ENCODE results near the gene GNG7.
"Not testable (repeated sequence)": the region's sequence is repeated elsewhere in the genome, so short reads cannot be mapped to it uniquely, and the experiment has no call there.

The GNG7 gene

GRCh38 chr19:2561895-2562294 lies 140.6 kb downstream of the GNG7 start:
- in situ Hi-C loops (cut with HindIII; ENCODE audit: low sequenced_read_pairs): no loop called here

GRCh38 chr19:2561221-2561620 lies 141.3 kb downstream of the GNG7 start:
- in situ Hi-C loops (cut with HindIII; ENCODE audit: low sequenced_read_pairs): no loop called here

GRCh38 chr19:2560369-2560768 lies 142.1 kb downstream of the GNG7 start:
- in situ Hi-C loops (cut with HindIII; ENCODE audit: low sequenced_read_pairs): no loop called here

DNA sequence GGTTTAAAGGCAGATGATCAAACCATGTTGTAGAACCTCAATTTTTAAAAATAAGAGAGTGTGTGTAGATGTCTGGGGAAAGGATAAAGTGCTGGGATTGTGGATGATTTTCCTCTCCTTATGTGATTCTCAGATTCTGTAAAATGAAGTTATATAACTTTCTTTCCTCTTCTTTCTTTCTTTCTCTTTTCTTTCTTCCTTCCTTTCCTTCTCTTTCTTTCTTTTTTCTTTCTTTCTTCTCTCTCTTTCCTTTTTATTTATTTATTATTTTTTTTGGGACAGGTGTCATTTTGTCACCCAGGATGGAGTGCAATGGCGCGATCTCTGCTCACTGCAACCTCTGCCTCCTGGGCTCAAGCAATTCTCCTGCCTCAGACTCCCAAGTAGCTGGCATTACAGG lies 144.0 kb downstream of the GNG7 start:
- in situ Hi-C loops (cut with HindIII; ENCODE audit: low sequenced_read_pairs): no loop called here

DNA sequence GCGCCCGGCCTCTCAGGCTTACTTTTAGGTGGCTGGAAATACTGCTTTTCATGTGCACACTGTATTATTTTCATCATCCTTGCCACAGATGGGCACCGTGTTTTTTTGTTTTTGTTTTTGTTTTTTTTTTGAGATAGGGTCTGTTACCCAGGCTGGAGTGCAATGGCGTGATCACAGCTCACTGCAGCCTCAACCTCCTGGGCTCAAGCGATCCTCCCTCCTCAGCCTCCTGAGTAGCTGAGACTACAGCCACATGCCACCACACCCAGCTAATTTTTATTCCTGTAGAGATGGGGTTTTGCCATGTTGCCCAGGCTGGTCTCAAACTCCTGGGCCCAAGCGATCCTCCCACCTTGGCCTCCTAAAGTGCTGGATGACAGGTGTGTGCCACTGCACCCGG lies 144.4 kb downstream of the GNG7 start:
- in situ Hi-C loops (cut with HindIII; ENCODE audit: low sequenced_read_pairs): not testable (repeated sequence)

DNA sequence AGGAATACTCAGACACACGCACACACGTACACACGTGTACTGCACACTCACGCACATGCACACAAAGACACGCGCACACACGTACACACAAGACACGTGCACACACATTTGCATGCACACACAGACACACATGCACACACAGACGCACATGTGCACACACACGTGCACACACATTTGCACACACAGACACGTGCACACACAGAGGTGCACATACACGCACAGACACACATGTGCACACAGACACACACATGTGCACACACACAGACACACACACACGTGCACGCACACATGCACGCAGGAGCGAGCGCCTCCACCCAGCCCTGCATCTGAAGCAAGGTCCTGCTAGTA lies 145.4 kb downstream of the GNG7 start:
- in situ Hi-C loops (cut with HindIII; ENCODE audit: low sequenced_read_pairs): no loop called here

DNA sequence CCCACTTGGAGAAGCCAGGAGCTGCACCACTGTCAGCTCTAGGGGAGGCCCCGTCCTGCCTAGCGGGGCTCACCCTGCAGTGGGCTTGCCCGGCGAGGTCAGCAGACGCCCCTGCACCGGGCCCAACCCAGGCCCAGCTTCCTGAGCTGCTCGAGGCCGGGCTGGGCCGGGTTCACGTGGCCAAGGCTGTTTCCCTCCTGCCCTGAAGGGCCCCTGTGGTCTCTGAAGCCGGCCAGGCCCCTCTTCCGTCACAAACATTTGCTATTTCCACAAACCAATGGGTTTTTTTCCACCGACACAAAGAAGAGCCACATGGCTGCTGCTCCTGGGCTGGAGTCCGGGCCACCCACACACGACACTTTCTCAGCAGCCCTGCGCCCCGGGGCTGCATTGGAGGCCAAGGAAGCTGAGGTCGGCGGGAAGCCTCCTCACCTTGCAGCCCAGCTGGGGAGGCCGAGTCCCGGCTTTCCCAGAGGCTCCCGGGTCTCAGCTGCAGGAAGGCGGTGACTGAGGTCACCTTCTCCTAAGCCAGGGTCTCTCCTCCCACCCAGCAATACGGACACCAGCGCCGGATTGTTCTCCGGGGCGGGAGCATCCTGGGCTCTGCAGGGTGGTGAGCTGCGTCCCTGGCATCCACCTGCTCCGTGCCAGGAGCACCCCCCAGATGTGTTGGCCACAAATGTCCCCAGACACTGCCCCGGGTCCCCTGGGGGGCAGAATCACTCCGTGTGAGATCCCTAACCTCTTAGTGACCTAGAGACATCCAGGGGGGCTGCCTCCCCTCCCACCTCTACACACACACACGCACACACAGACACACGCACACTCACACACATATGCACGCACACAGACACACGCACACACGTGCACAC lies 146.0 kb downstream of the GNG7 start:
- in situ Hi-C loops (cut with HindIII; ENCODE audit: low sequenced_read_pairs): no loop called here

GRCh38 chr19:2555422-2556220 lies 146.9 kb downstream of the GNG7 start:
- in situ Hi-C loops (cut with HindIII; ENCODE audit: low sequenced_read_pairs): no loop called here

DNA sequence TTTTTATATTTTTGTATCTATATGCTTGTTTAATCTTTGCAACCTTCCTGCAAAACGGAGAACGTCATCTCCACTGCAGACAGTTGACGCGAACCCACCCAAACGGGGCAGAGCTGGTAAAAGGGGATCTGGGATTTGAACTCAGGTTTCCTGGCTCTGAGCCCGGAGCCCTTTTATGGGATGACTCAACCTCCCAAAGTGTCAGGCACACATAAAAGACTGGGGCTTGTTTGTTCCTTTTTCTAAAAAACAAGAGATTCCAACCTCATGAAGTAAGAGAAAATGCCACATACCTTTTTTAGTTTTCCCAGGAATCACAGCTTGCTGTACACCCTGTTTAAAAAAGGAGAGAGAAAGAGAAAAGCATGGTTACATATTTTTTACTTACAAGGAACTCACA lies 147.6 kb downstream of the GNG7 start:
- in situ Hi-C loops (cut with HindIII; ENCODE audit: low sequenced_read_pairs): no loop called here

DNA sequence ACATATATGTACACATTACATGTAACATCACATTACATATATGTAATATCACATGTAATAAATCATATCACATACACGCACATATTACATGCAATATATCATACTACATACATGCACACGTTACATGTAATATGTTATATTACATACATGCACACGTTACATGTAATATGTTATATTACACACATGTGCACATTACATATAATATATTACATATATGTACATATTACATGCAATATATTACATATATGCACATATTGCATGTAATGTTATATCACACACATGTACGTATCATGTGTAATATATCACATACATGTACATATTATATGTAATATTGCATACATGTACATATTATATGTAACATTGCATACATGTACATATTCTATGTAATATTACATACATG lies 149.0 kb downstream of the GNG7 start:
- in situ Hi-C loops (cut with HindIII; ENCODE audit: low sequenced_read_pairs): no loop called here

DNA sequence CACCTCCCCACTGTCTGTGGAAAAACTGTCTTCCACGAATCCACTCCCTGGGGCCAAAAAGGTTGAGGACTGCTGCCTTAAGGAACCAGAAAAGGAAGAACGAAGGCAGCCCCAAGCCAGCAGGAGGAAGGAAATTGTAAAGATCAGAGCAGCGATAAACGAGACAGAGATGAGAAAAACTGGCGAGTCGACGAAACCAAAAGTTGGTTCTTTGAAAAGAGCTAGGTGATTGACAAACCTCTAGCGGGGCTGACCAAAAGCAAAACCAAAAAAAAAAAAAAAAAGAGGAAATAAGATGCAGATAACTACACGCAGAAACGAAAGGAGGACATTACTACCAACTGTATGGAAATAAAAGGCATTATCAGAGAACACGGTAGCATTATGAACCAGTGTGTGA lies 149.6 kb downstream of the GNG7 start:
- in situ Hi-C loops (cut with HindIII; ENCODE audit: low sequenced_read_pairs): no loop called here

DNA sequence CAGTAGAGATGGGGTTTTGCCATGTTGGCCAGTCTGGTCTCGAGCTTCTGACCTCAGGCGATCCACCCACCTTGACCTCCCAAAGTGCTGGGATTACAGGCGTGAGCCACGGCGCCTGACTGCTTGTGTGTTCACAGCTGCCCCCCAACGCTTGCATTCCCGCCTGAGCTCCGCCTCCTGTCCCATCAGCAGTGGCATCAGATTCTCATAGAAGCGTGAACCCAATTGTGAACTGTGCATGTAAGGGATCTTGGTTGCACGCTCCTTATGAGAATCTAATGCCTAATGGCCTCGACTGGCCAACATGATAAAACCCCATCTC lies 150.7 kb downstream of the GNG7 start:
- in situ Hi-C loops (cut with HindIII; ENCODE audit: low sequenced_read_pairs): no loop called here

GRCh38 chr19:2551172-2551863 lies 151.2 kb downstream of the GNG7 start:
- in situ Hi-C loops (cut with HindIII; ENCODE audit: low sequenced_read_pairs): no loop called here

DNA sequence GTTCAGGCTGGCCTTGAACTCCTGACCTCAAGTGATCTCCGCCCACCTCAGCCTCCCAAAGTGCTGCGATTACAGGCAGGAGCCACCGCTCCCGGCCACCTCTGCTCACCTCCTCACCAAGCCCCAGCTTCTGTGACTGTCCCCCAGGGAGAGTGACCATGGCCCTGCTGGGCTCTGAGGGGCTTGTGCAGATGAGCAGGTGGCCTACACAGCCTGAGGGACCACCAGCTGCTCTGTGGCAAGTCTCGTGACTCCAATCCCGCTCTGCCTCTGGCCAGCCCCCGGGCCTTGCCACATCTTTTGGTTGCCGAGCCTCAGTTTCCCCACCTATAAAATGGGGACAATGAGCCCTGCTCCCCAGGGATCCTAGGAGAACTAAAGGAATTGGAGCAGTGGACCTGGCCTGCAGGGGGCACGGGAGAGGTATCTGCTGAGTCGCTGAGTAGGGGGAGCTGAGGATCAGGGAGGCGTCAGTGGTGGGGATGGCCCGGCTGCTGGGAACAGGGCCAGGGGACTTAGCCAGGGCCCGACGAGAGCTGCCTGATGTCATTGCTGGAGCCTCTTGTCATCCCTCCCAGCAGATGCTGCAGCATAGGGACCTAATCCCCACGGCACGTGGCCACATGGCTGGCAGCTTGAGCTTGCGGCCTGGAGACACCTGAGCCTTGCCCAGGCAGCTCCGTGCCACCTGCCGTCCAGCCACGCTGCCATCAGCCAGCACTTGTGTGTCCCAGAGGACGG lies 151.9 kb downstream of the GNG7 start:
- in situ Hi-C loops (cut with HindIII; ENCODE audit: low sequenced_read_pairs): no loop called here

- in situ Hi-C loops (cut with HindIII; ENCODE audit: low sequenced_read_pairs): no loop called here
Measured at GRCh38 chr19:2549701-2550191, 152.7 kb downstream of the GNG7 start.

DNA sequence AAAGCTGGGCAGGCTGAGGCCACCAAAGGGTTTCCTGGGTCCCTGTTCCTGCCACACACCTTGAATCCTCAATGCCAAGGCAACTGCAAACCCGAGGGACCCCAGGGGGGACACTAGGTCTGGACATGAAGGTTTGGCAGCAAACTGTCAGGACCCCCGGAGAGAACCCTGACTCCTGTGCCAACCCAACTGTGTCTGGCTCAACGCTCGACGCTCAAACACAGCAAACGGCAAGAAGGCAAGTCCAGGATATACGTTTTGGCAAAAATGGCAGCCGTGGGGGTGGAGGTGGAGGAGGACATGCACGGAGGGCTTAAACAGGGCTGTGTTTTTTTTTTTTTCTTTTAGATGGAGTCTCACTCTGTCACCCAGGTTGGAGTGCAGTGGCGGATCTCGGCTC lies 153.5 kb downstream of the GNG7 start:
- in situ Hi-C loops (cut with HindIII; ENCODE audit: low sequenced_read_pairs): no loop called here

DNA sequence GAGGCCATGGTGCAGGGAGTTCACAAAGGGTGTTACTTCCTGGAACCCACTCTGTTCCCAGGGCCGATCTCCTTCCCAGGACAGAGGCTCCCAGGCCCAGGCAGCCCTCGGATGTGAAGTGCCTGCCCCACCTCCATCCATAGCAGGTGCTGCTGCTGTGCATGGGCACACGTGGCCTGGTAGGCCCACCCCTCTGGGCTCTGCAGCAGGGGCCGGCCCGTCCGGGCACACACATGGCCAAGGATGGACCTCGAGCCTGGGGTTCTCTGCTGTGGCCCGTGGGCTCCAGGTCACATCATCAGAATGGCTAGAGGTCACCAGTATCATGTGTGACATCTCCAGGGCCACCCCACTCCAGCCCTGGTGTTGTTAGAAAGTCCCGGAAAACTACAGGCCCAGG lies 154.8 kb downstream of the GNG7 start:
- in situ Hi-C loops (cut with HindIII; ENCODE audit: low sequenced_read_pairs): no loop called here

GRCh38 chr19:2547033-2547680 lies 155.3 kb downstream of the GNG7 start:
- in situ Hi-C loops (cut with HindIII; ENCODE audit: low sequenced_read_pairs): no loop called here

GRCh38 chr19:2546128-2547032 lies 156.1 kb downstream of the GNG7 start:
- in situ Hi-C loops (cut with HindIII; ENCODE audit: low sequenced_read_pairs): no loop called here
